MM.1S (cell line): ENCODE results near the gene AHCTF1.

Experiments
- CTCF ChIP-seq: fragments of 300-600 bp; sonication (generic); IDR thresholded peaks from 2 replicates; pipeline ENCODE4 v1.5.1; 2016; ENCODE audit warnings: antibody characterized with exemption, low read length, mixed read lengths
- EZH2 ChIP-seq: fragments of 300-600 bp; sonication (generic); optimal IDR thresholded peaks from 2 replicates; pipeline ENCODE3; 2017; ENCODE audit warnings: low read depth, mild to moderate bottlenecking, antibody characterized with exemption, low read length, mixed read lengths
- EZH2phosphoT487 ChIP-seq: fragments of 300-600 bp; sonication (generic); IDR thresholded peaks from 2 replicates; pipeline ENCODE4 v1.6.1; 2018; ENCODE audit warnings: antibody characterized with exemption, low read length

GRCh38 chr1:246825557-246826175 lies 106.1 kb downstream of the AHCTF1 start:
- TF ChIP-seq CTCF (no peak), EZH2 (no peak), EZH2phosphoT487 (no peak)
